Ishikawa (cell line): ENCODE data around the gene FAM222A.
A peak's percentile ranks its signal among the peaks of the same experiment; 100 is the strongest.

Source experiments
- CEBPB ChIP-seq: IDR thresholded peaks from 2 replicates; pipeline ENCODE4 v1.6.1; 2012
- CREB1 ChIP-seq: IDR thresholded peaks from 2 replicates; pipeline ENCODE4 v1.6.1; 2012; ENCODE audit warnings: low read depth
- EGR1 ChIP-seq: IDR thresholded peaks from 2 replicates; pipeline ENCODE4 v1.6.1; 2012
- EP300 ChIP-seq: IDR thresholded peaks from 2 replicates; pipeline ENCODE4 v1.6.1; 2012; ENCODE audit warnings: borderline replicate concordance
- FOXM1 ChIP-seq: IDR thresholded peaks from 2 replicates; pipeline ENCODE4 v1.6.1; 2012; ENCODE audit warnings: low read depth, borderline replicate concordance
- MAX ChIP-seq: IDR thresholded peaks from 2 replicates; pipeline ENCODE4 v1.6.1; 2012
- NFIC ChIP-seq: IDR thresholded peaks from 2 replicates; pipeline ENCODE4 v1.6.1; 2012
- RAD21 ChIP-seq: IDR thresholded peaks from 2 replicates; pipeline ENCODE4 v1.6.1; 2012; ENCODE audit warnings: low read depth
- REST ChIP-seq: IDR thresholded peaks from 2 replicates; pipeline ENCODE4 v1.6.1; 2012; ENCODE audit warnings: low read depth, mild to moderate bottlenecking
- TAF1 ChIP-seq: IDR thresholded peaks from 2 replicates; pipeline ENCODE4 v1.6.1; 2012; ENCODE audit warnings: low read depth, mild to moderate bottlenecking
- TCF12 ChIP-seq: IDR thresholded peaks from 2 replicates; pipeline ENCODE4 v1.6.1; 2012; ENCODE audit warnings: low read depth
- TEAD4 ChIP-seq: IDR thresholded peaks from 2 replicates; pipeline ENCODE4 v1.6.1; 2012
- USF1 ChIP-seq: IDR thresholded peaks from 2 replicates; pipeline ENCODE4 v1.6.1; 2012
- YY1 ChIP-seq: IDR thresholded peaks from 2 replicates; pipeline ENCODE4 v1.6.1; 2012; ENCODE audit warnings: low read depth
- ZBTB7A ChIP-seq: IDR thresholded peaks from 2 replicates; pipeline ENCODE4 v1.6.1; 2012; ENCODE audit warnings: low read depth

The FAM222A gene

GRCh38 chr12:109711596-109712461 lies 1.8 kb upstream of the FAM222A start:
- TF ChIP-seq YY1 (no peak), REST (no peak), TCF12 (no peak), FOXM1 (no peak), TEAD4 (no peak), RAD21 (no peak), ZBTB7A (no peak)

GRCh38 chr12:109714141-109714912 lies 702 bp downstream of the FAM222A start:
- TF ChIP-seq NFIC (no peak), CEBPB (no peak), RAD21 (0 out of 2 replicates have a peak, but pooled peaks have one; percentile 11), EGR1 (no peak), ZBTB7A (no peak; the same call in none of the 2 replicates), YY1 (0 out of 2 replicates have a peak, but pooled peaks have one; percentile 0), TCF12 (0 out of 2 replicates have a peak, but pooled peaks have one; percentile 34), MAX (peak; percentile 32; the same call in 1 of the 2 replicates), EP300 (no peak)

GRCh38 chr12:109714913-109715244 lies 1.3 kb downstream of the FAM222A start:
- TF ChIP-seq EP300, result no peak
- TF ChIP-seq ZBTB7A, result no peak; the same call in 1 of the 2 replicates
- TF ChIP-seq NFIC, result no peak
- TF ChIP-seq TEAD4, result no peak
- TF ChIP-seq YY1, result no peak
- no peak for TF ChIP-seq RAD21
- no peak for TF ChIP-seq CREB1
- no peak for TF ChIP-seq TAF1
- TF ChIP-seq EGR1, result no peak
- no peak for TF ChIP-seq TCF12

- no peak for TF ChIP-seq REST
- peak; percentile 71 for TF ChIP-seq CREB1
These were observed 1.9 kb downstream of the FAM222A start for GRCh38 chr12:109715310-109716091.

GRCh38 chr12:109716092-109716479 lies 2.5 kb downstream of the FAM222A start:
- no peak for TF ChIP-seq CREB1
- no peak for TF ChIP-seq TAF1
- no peak for TF ChIP-seq FOXM1
- TF ChIP-seq ZBTB7A, result no peak
- no peak for TF ChIP-seq MAX
- TF ChIP-seq REST, result no peak
- no peak for TF ChIP-seq YY1
- TF ChIP-seq EGR1, result no peak
- no peak for TF ChIP-seq USF1
- TF ChIP-seq RAD21, result no peak
- no peak for TF ChIP-seq NFIC
- TF ChIP-seq EP300, result no peak
- TF ChIP-seq TCF12, result no peak
